Activated T-cell treated with anti-CD3 and anti-CD28 coated beads, Interleukin-2, amount 50 U/mL, for 4 hours (primary cell): ENCODE measurements around the gene SLIT1. TPM values are rescaled to one million over a fixed set of nuclear protein-coding genes. Genes with fewer than 3 reads are reported as not detected.
"Not testable (repeated sequence)": the region's sequence is repeated elsewhere in the genome, so short reads cannot be mapped to it uniquely, and the experiment has no call there.

ENCODE experiments used
- ATAC-seq, 2 donors: fragments of 200-7000 bp; cut with Tn5 transposase; one replicate each; pipeline ENCODE4 v1.10.0; 2021
- DNase-seq: peaks from one replicate; pipeline ENCODE4 v3.0.0-alpha.2; 2020
- H3K27me3 Mint-ChIP-seq: one replicate; pipeline ENCODE4 v1.8.0; 2021; ENCODE audit warnings: low read depth, mixed read lengths
- H3K36me3 Mint-ChIP-seq: one replicate; pipeline ENCODE4 v1.8.0; 2022; ENCODE audit warnings: mixed read lengths; ENCODE audit not compliant: insufficient read depth
- H3K4me1 Mint-ChIP-seq: one replicate; pipeline ENCODE4 v1.8.0; 2021; ENCODE audit warnings: low read depth, mixed read lengths
- H3K4me3 Mint-ChIP-seq: one replicate; pipeline ENCODE4 v1.8.0; 2021; ENCODE audit warnings: mild to moderate bottlenecking, moderate library complexity, mixed read lengths
- H3K9me3 Mint-ChIP-seq: one replicate; pipeline ENCODE4 v1.8.0; 2021; ENCODE audit warnings: mixed read lengths
- total RNA-seq, 3 donors: library from RNA; stranded (reverse); gene quantifications; one replicate each; pipeline ENCODE4 v1.2.1, GENCODE V29; 2021

Gene SLIT1
- total RNA-seq, 3 donors from 2014 or later: 0.10 to 0.16 TPM; not detected in 1

DNA sequence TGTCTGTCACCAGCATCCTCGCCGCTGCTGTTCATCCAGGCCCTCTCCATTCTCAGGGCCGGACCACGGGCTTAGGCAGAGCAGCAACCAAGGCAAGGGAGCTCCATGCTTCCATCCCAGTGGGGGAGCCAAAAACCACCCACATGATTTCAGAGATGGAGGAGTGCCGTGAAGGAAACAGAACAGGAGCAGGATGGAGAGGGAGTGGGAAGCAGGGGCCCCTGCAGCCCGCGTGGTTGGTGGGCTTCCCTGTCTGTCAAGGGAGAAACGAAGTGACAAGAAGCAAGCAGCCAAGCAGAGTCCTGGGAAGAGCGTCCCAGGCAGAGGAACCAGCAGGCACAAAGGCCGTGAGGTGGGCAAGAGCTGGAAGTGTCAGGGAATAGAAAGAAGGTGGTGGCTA lies 95.7 kb downstream of the SLIT1 start:
- no peak overlapping the region for H3K4me3 Mint-ChIP-seq
- DNase-seq: no peak
- no peak for ATAC-seq
- no peaks in the 10 kb centered on the region for H3K36me3 Mint-ChIP-seq
- no peaks in the 10 kb centered on the region for H3K9me3 Mint-ChIP-seq
- H3K27me3 Mint-ChIP-seq: peaks cover 38% of the 10 kb centered on the region
- peaks cover 1% of the 10 kb centered on the region for H3K4me1 Mint-ChIP-seq

DNA sequence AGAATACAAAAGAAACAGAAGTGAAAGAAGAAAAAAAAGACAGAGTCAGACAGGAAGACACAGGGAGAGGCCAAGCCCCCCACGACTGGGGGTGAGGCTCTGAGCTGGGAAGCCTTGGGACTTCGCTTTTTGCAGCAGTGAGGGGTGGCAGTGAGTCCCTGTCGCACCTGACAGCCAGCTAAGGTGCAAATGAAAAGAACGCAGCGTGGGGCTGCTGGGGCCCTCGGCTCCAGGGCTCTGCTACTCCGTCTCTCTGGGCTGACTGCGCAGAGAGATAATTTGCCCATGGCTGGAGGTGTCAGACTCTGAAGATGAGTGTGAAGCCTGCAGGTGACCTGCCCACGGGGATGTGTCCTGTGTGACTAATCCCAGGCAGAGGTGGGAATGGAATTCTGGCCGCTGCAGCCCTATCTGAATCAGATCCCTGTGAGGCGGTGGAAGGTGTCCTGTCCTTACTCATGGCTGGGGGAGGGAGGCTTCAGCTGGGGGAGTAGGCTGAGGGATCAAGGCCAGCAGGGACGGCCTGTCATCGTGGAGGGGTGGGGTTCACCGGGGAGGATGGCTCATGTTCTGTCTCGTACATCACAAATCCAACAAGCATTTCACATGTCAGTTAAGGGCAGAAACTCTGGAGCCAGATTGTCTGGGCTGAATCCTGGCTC lies 96.4 kb downstream of the SLIT1 start:
- H3K27me3 Mint-ChIP-seq: peaks cover 40% of the 10 kb centered on the region
- ATAC-seq (no peak), DNase-seq (no peak)
- H3K4me1 Mint-ChIP-seq: no peaks in the 10 kb centered on the region
- no peak overlapping the region for H3K4me3 Mint-ChIP-seq
- no peaks in the 10 kb centered on the region for H3K36me3 Mint-ChIP-seq
- H3K9me3 Mint-ChIP-seq: no peaks in the 10 kb centered on the region

DNA sequence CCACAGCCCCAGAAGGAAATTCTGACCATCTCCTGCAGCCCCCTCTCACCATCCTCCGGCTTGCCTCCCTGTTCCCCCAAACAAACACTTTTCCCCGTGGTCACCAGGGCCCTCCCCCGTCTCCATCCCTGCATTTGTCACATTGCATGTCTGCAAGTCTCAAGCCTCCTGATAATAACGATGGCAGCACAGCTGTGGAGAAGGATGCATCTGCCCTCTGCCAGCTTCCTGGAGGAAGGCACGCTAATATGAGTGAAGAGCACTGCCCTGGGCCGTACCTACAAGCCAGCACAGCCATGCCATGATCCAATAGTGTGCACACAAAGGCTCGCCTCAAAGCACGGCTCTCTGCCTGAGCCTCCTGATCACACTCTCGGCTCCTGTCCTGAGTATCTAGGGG lies 98.5 kb downstream of the SLIT1 start:
- Mint-ChIP-seq H3K4me1 (no peaks in the 10 kb centered on the region), H3K4me3 (no peak overlapping the region), H3K9me3 (no peaks in the 10 kb centered on the region), H3K27me3 (peaks cover 45% of the 10 kb centered on the region), H3K36me3 (no peaks in the 10 kb centered on the region)
- DNase-seq (no peak), ATAC-seq (no peak)

DNA sequence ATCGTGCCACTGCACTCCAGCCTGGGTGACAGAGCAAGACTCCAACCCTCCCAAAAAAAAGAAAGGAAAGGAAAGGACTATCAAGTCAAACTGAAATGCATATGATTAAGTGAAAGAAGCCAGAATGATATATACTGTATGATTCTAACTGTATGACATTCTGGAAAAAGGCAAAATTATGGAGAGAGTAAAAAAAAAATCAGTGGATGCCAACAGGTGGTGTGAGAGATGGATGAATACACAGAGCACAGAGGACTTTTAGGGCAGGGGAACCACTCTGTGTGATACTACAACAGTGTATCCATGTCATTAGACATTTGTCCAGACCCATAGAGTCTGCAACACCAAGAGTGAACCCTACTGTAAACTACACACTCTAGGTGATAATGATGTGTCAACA lies 99.2 kb downstream of the SLIT1 start:
- Mint-ChIP-seq H3K4me3 (no peak overlapping the region), H3K4me1 (no peaks in the 10 kb centered on the region), H3K36me3 (no peaks in the 10 kb centered on the region), H3K27me3 (peaks cover 52% of the 10 kb centered on the region), H3K9me3 (no peaks in the 10 kb centered on the region)
- DNase-seq (no peak), ATAC-seq (no peak)

DNA sequence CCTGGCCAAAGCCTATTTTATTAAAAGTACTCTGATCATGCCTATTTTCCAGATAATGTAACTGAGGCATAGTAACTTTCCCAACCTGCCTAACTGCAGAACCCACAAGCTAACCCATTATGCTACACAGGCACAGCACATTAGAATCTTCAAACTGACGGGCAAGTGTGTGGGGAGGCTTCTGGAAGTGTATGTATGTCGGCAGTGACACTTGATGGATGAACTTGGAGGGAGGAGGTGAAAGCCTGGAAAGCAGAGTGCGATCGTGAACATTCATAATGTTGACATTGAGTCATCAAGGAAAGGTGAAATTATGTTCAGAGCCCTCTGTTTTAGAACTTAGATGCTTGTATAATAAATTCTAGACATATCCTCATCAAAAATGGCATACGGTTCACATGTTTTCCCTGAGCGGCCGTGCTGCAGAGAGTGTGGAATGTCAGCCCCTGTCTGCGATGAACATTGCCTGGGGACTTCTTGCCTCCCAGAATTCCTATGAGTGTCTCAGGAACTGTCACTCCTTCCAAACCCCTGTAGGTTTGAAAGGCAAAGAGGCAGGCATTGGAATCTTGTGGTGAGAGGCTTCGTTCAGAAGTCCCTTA lies 102.4 kb downstream of the SLIT1 start:
- Mint-ChIP-seq H3K4me1 (no peaks in the 10 kb centered on the region), H3K27me3 (peaks cover 53% of the 10 kb centered on the region), H3K36me3 (no peaks in the 10 kb centered on the region), H3K4me3 (no peak overlapping the region), H3K9me3 (no peaks in the 10 kb centered on the region)
- DNase-seq (no peak), ATAC-seq (no peak)

DNA sequence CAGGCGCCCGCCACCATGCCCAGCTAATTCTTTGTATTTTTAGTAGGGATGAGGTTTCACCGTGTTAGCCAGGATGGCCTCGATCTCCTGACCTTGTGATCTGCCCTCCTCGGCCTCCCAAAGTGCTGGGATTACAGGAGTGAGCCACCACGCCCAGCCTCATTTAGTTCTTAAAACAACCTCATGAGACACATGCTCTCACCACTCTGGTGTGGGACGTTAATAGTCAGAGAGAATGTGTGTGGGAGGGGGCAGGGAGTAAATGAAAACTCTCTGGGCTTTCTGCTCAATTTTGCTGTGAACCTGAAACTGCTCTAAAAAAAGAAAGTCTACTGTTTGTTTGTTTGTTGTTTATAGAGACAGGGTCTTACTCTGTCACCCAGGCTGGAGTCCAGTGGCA lies 103.2 kb downstream of the SLIT1 start:
- peaks cover 50% of the 10 kb centered on the region for H3K27me3 Mint-ChIP-seq
- DNase-seq, ATAC-seq, H3K9me3 Mint-ChIP-seq, H3K4me3 Mint-ChIP-seq, H3K36me3 Mint-ChIP-seq, H3K4me1 Mint-ChIP-seq: not testable (repeated sequence)

DNA sequence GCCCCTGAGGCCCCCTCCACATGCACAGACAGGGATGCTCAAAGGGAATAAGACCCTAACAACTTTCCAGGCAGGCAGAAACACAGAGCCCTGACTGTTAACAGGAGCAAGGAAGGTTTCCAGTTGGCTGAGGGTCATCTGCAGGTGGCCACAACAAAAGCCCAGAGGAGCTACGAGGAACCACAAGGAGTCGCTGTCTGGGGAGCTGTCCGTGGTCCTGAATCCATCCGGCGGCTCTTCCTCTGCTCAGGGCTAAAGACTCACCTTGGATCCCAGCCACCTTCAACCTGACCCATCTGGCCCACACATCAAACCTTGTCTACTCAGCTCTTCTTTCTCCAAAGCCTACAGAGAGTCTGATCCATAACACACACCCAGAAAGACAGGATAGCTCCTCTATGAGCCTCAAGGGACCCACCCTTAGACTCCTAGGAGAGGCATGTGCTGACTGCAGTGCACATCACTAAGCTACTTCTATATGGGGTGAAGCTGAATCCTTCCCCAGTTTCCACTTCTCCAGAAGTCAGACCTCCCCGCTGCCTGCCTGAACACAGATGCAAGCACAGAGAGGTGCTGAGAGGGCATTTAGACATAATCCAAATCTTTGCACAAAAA lies 104.0 kb downstream of the SLIT1 start:
- Mint-ChIP-seq H3K4me1 (no peaks in the 10 kb centered on the region), H3K27me3 (peaks cover 44% of the 10 kb centered on the region)
- peak; percentile 46 to 65 for ATAC-seq

DNA sequence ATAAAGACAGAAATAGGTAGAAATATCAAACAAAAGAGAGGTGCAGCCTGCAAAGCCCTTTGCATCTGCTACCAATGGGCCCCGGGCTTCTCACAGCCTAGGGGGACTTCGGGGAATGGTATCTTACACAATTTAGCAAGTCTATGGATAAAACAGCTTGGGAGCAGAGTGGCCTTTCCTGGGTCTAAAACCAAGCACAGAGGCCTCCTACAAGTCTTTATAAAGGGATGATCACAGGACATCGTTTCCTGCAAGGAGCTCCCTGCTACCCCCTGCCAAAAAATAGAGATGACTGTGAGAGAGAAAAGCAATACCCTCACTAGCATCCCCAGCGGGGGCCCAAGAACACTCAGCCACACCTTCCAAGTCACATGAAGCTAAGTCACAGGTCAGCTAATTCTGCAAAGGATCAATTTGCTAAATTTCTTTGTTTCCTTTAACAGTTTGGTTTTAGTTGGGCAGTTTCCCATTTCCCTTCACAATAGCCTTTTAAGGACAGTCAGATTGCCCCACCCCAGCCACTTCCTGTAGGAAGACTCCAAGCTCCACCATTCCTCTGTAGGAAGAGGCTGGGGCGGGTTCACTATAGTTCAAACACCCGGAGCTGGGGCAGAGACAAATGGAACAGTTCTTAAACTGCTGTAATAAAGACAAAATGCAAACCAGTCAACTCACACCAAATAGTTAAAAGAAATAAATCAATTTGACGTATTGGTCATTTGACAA lies 105.5 kb downstream of the SLIT1 start:
- DNase-seq (no peak), ATAC-seq (no peak)
- Mint-ChIP-seq H3K9me3 (no peaks in the 10 kb centered on the region), H3K36me3 (no peaks in the 10 kb centered on the region), H3K27me3 (peaks cover 38% of the 10 kb centered on the region), H3K4me3 (no peak overlapping the region), H3K4me1 (no peaks in the 10 kb centered on the region)

More for the DNA sequence above, 104.0 kb downstream of the SLIT1 start:
- Mint-ChIP-seq H3K36me3 (no peaks in the 10 kb centered on the region), H3K9me3 (no peaks in the 10 kb centered on the region), H3K4me3 (no peak overlapping the region)
- peak; percentile 34 for DNase-seq

DNA sequence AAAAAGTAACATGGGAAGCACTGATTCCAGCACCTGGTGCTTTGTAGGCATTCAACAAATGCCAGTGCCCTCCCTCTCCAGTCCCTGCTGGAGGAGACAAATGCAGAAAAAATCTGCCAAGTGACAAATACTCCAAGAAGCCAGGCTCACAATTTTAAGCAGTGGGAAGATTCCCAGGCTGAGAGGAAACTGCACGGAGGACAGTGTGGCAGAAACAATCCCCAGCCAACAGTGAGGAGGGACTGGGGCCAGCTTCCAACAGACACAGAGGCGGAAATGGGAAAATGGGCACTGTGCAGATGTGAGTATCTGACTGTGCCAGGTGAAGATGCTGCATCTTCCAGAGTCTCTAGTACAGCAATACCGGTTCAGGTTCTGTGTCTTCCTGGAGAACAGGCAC lies 106.3 kb downstream of the SLIT1 start:
- ATAC-seq: no peak
- Mint-ChIP-seq H3K27me3 (peaks cover 33% of the 10 kb centered on the region), H3K9me3 (no peaks in the 10 kb centered on the region), H3K4me1 (no peaks in the 10 kb centered on the region), H3K4me3 (no peak overlapping the region), H3K36me3 (no peaks in the 10 kb centered on the region)
- DNase-seq: no peak

DNA sequence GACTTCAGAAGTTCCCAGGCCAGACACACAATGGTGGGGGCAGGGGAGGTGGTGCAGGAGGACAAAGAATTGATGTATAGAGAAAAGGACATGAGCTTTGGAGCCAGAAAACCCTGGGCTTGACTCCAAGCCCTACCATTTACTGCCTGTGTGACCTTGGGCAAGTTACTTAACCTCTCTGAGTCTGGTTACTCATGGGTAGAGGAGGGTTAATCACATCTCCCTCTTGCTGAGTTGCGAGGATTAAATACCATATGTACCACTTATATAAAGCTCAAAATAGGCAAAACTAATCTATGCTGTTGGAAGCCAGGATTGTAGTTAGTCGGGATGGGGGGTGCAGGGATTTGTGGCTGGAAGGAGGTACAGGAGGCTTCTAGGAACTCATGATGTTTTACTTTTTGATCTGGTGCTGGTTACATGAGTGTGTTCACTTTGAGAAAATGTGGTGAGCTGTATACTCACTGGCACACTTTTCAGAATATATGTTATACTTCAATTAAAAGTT lies 106.8 kb downstream of the SLIT1 start:
- H3K36me3 Mint-ChIP-seq: no peaks in the 10 kb centered on the region
- peaks cover 34% of the 10 kb centered on the region for H3K27me3 Mint-ChIP-seq
- ATAC-seq: no peak
- no peaks in the 10 kb centered on the region for H3K4me1 Mint-ChIP-seq
- no peak for DNase-seq
- no peaks in the 10 kb centered on the region for H3K9me3 Mint-ChIP-seq
- no peak overlapping the region for H3K4me3 Mint-ChIP-seq

DNA sequence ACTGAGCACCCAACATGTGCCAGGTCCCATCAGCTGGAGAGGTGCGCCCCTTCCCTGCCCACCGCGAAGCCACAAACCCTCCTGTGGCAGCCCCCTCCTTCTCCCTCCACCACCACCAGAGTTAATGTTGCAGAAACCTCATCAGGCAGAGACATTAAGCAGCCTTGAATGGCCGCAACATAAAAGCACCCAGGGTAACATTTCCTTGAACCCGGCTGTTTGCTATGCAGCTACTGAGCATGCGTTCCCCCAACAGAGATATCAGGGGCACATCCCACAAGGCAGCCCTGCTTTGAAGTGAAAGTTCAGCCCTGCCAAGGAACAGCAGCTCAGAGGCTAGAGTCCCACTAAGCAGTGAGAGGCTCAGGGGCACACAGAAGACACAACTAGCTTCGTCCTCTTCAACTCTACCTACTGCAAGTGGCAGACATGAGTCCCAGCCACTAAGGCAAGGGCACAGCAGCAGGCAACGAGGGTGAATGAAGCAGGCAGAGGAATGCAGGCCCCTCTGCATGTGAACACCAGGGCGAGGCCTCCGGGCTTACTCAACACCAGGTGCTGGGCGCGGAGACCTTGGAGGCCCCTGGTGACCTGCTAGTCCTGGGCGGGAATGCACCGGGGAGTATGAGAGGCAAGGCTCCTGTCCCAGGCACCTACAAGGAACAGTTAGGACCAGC lies 107.4 kb downstream of the SLIT1 start:
- ATAC-seq (no peak), DNase-seq (no peak)
- Mint-ChIP-seq H3K9me3 (no peaks in the 10 kb centered on the region), H3K4me3 (no peak overlapping the region), H3K4me1 (no peaks in the 10 kb centered on the region), H3K27me3 (peaks cover 34% of the 10 kb centered on the region), H3K36me3 (no peaks in the 10 kb centered on the region)

DNA sequence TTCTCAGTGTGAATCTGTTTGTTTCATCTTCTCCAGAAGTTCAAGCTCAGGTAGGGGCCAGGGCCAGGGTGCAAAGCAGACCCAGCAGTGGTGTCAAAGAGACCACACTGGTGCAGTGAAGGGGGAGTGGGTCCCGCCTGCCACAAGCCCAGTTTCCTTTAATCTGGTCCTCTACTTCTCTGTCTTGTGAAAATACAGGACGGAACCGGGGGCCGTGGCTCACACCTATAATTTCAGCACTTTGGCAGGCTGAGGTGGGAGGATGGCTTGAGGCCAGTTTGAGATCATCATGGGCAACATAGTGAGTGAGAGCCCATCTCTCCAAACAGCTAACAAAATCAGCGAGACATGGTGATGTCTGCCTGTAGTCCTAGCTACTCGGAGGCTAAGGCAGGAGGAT lies 109.0 kb downstream of the SLIT1 start:
- no peaks in the 10 kb centered on the region for H3K9me3 Mint-ChIP-seq
- ATAC-seq: no peak
- no peak for DNase-seq
- H3K27me3 Mint-ChIP-seq: peaks cover 30% of the 10 kb centered on the region
- H3K4me1 Mint-ChIP-seq: no peaks in the 10 kb centered on the region
- no peak overlapping the region for H3K4me3 Mint-ChIP-seq
- no peaks in the 10 kb centered on the region for H3K36me3 Mint-ChIP-seq

DNA sequence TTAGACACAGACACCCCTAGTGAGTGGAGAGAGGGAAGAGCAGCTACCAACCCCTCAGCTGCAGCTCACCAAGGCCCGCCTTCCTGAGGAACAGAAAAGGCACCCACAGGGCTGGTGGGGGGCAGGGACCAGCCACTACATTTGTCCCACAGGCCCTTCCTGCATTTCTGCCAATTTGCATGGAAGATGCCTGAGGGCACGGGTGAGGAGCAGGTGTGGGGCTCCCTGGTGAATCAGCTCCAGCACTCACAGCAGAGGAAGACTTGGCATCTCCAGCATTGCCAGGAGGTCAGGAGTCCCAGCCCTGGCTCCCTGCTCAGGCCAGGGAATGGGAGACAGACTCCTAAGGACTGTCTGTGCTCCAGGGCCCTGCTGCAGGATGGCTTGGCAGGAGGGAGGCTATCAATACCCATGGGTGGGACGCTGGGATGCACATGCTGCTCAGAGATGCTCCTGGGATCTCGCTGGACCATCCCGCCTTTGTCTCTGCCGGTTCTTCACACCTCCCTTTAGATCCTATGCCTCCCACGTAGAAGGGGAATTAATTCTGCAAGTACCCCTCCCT lies 109.7 kb downstream of the SLIT1 start:
- no peak for ATAC-seq
- Mint-ChIP-seq H3K4me3 (no peak overlapping the region), H3K9me3 (no peaks in the 10 kb centered on the region), H3K27me3 (peaks cover 31% of the 10 kb centered on the region), H3K36me3 (no peaks in the 10 kb centered on the region), H3K4me1 (no peaks in the 10 kb centered on the region)
- DNase-seq: no peak

DNA sequence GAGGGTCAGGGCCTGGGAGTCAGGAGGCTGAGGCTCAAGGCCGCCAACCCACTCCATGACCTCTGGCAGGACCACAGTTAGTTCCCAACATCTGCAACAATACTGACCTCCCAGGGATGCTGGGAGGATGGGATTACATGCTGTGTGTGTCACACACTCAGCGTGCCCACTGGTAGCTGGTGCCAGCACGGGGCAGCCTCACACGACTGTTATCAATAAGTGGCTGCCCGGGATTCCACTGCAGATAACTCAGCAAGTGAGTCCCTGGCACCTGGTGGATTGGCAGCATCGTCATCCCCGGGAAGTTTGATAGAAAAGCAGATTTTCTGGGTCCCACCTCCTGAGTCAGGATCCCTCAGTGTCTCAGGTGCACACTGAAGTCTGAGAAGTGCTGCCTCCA lies 110.3 kb downstream of the SLIT1 start:
- H3K36me3 Mint-ChIP-seq: no peaks in the 10 kb centered on the region
- no peaks in the 10 kb centered on the region for H3K4me1 Mint-ChIP-seq
- ATAC-seq (no peak), DNase-seq (no peak)
- peaks cover 30% of the 10 kb centered on the region for H3K27me3 Mint-ChIP-seq
- H3K4me3 Mint-ChIP-seq: no peak overlapping the region
- no peaks in the 10 kb centered on the region for H3K9me3 Mint-ChIP-seq
